Stomach smooth muscle (tissue), 2 donors: ENCODE results near the gene HDAC1.

Experiments
- H3K27ac ChIP-seq: one replicate; pipeline ENCODE4 v1.7.0; 2013; ENCODE audit warnings: mild to moderate bottlenecking, low read length, inconsistent platforms
- H3K27me3 ChIP-seq, 2 donors: one replicate each; pipeline ENCODE4 v1.7.0; 2013; ENCODE audit warnings: low read length in 2 of 2; ENCODE audit not compliant: insufficient read depth in 2 of 2, control insufficient read depth in 1 of 2
- H3K36me3 ChIP-seq, 2 donors: one replicate each; pipeline ENCODE4 v1.7.0; 2013; ENCODE audit warnings: low read length in 2 of 2; ENCODE audit not compliant: control insufficient read depth in 2 of 2, insufficient read depth in 2 of 2
- H3K4me1 ChIP-seq: one replicate; pipeline ENCODE4 v1.7.0; 2013; ENCODE audit warnings: low read length; ENCODE audit not compliant: control insufficient read depth, insufficient read depth
- H3K4me3 ChIP-seq, 2 donors: one replicate each; pipeline ENCODE4 v1.7.0; 2013; ENCODE audit warnings: low read length in 2 of 2
- H3K9ac ChIP-seq, 2 donors: one replicate each; pipeline ENCODE4 v1.7.0; 2013; ENCODE audit warnings: low read length in 2 of 2, mild to moderate bottlenecking in 1 of 2
- H3K9me3 ChIP-seq, 2 donors: one replicate each; pipeline ENCODE4 v1.7.0; 2013; ENCODE audit warnings: low read length in 2 of 2; ENCODE audit not compliant: control insufficient read depth in 2 of 2
- donor health status: healthy.
- donor health status: Pancreatic carcinoma.

The HDAC1 gene

DNA sequence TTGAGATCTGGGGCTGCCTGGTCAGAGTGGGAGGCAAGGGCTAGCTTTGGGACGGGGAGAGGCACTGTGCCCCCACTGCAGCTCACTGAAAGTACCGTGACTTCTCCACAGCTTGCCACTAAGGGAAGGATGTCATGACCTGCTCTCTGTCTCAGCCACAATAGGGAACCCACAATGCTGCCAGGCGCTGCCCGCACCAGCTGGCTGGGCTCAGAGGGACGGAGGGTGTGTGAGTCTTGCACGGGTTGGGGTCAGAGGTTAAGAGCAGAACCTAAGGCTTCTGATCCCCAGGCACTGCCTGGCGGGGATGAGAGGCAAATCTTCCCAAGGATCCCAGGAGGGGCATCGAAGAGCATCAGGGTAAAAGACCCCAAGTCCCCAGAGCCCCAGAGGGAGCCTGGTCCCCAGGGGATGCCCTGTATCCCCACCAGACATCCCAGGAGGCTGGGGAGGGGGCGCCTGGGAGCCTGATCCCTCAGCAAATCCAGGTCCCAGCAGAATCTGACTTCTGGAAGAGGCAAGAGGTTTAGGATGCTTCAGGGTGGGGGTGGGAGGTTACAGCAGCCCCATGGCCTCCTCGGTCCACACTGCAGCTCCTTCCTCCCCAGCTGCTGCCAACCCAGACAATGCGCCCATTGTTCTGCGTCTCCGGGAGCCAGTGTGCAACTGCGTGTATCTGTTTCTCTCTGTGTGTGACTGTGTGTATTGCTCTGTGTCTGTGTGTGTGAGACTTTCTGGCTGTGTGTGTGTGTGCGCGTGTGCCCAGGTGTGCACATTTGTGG, 46.2 kb downstream of the HDAC1 start:
- H3K4me1 ChIP-seq: peaks cover 18% of the 10 kb centered on the region
- H3K27ac ChIP-seq: no peak overlapping the region
- H3K4me3 ChIP-seq: no peak overlapping the region
- no peaks in the 10 kb centered on the region for H3K9me3 ChIP-seq
- H3K9ac ChIP-seq: no peak overlapping the region
- no peaks in the 10 kb centered on the region for H3K27me3 ChIP-seq
- H3K36me3 ChIP-seq: peaks cover 0 to 2% of the 10 kb centered on the region in 2 donors

- no peaks in the 10 kb centered on the region for H3K36me3 ChIP-seq
- H3K9me3 ChIP-seq: no peaks in the 10 kb centered on the region
- no peak overlapping the region for H3K27ac ChIP-seq
- no peaks in the 10 kb centered on the region for H3K27me3 ChIP-seq
- H3K9ac ChIP-seq: no peak overlapping the region
- peaks cover 18% of the 10 kb centered on the region for H3K4me1 ChIP-seq
- H3K4me3 ChIP-seq: no peak overlapping the region
These were observed 46.8 kb downstream of the HDAC1 start for GRCh38 chr1:32338637-32339145.

DNA sequence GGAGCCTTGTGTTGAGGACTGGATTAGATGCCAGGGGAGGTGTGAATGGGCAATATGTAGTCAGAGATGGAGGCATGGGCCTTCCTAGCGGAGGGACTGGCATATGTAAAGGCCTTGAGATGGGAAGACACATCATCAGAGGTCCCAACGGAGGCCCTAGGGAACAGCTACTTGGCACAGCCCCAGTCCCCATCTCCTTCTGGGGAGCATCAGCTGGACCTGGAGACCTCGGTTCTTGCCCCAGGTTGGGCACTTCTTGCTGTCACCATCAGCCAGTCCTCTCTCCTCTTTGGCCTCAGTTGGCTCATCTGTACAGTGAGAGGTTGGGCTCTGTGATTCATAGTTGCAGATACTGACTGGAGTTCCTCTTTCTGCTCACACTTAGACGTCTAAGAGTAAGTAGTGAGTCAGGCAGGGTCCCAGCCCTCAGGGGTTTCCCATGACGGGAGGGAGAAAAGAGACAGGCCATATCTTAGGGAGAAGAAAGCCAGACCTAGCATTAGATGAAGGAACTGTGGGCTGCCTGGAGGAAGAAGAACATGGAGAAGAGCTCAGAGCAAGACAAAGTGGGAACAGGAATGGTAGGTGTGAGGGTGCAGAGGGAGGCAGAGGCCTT, 47.6 kb downstream of the HDAC1 start:
- no peak overlapping the region for H3K27ac ChIP-seq

GRCh38 chr1:32341186-32341757, 49.4 kb downstream of the HDAC1 start:
- H3K9ac ChIP-seq: no peak overlapping the region
- no peaks in the 10 kb centered on the region for H3K36me3 ChIP-seq
- no peaks in the 10 kb centered on the region for H3K9me3 ChIP-seq
- peaks cover 10% of the 10 kb centered on the region for H3K4me1 ChIP-seq
- H3K27ac ChIP-seq: no peak overlapping the region
- H3K4me3 ChIP-seq: no peak overlapping the region
- no peaks in the 10 kb centered on the region for H3K27me3 ChIP-seq

More for the DNA sequence above, 47.6 kb downstream of the HDAC1 start:
- Histone ChIP-seq H3K4me3 (no peak overlapping the region), H3K27me3 (no peaks in the 10 kb centered on the region), H3K9ac (no peak overlapping the region), H3K36me3 (no peaks in the 10 kb centered on the region), H3K9me3 (no peaks in the 10 kb centered on the region), H3K4me1 (peaks cover 18% of the 10 kb centered on the region)

- Histone ChIP-seq H3K27ac (no peak overlapping the region), H3K4me1 (peaks cover 6% of the 10 kb centered on the region), H3K27me3 (no peaks in the 10 kb centered on the region), H3K9ac (no peak overlapping the region), H3K4me3 (no peak overlapping the region), H3K9me3 (no peaks in the 10 kb centered on the region), H3K36me3 (no peaks in the 10 kb centered on the region)
These were observed 50.1 kb downstream of the HDAC1 start for GRCh38 chr1:32341971-32342370.

DNA sequence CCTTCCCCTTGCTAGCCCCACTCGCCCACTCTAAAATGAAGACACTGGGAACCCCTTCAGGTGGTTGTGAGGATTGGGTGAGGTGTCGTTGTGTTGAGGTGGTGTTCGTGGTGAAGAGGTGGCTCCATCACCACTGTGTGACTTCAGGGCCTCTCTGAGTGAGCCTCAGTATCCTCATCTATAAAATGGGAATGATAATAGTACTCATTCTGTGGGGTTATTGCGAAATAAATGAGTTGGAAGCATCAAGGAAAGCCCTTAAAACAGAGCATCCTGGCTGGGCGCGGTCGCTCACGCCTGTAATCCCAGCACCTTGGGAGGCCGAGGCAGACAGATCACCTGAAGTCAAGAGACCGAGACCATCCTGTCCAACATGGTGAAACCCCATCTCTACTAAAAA, 50.8 kb downstream of the HDAC1 start:
- Histone ChIP-seq H3K36me3 (no peaks in the 10 kb centered on the region), H3K9ac (no peak overlapping the region), H3K27me3 (no peaks in the 10 kb centered on the region), H3K4me1 (peaks cover 3% of the 10 kb centered on the region), H3K9me3 (no peaks in the 10 kb centered on the region), H3K27ac (no peak overlapping the region), H3K4me3 (no peak overlapping the region)

DNA sequence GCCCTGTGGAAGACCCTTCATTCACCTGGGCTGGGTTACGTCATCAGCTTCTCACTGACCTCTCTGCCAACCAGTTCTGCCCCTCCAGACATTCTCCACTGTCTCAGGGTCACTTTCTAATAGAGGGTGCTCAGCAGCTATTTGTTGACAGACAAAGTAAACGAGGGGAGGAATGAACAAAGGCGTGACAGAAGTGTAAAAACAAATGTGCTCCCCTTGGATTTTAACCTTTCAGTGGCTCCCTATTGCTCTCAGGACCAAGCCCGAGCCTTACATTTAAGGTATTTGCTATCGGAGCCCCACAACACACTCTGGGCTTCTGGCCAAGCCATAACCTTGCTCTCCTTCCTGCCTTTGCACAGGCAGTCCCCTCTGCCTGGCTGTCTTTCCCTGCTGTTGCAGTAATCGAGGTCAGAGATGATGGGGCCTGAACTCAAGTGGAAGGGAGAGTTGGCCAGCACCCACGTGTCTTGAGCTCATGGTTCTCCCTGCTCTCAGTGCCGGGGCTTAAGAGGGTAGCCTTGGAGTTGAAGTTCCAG, 53.5 kb downstream of the HDAC1 start:
- no peak overlapping the region for H3K4me3 ChIP-seq
- H3K4me1 ChIP-seq: no peaks in the 10 kb centered on the region
- H3K36me3 ChIP-seq: no peaks in the 10 kb centered on the region
- H3K27ac ChIP-seq: no peak overlapping the region
- H3K27me3 ChIP-seq: no peaks in the 10 kb centered on the region
- no peak overlapping the region for H3K9ac ChIP-seq
- H3K9me3 ChIP-seq: no peaks in the 10 kb centered on the region

GRCh38 chr1:32346532-32347157, 54.8 kb downstream of the HDAC1 start:
- H3K4me1 ChIP-seq: peaks cover 5% of the 10 kb centered on the region
- no peaks in the 10 kb centered on the region for H3K9me3 ChIP-seq
- no peaks in the 10 kb centered on the region for H3K36me3 ChIP-seq
- no peak overlapping the region for H3K9ac ChIP-seq
- H3K27me3 ChIP-seq: no peaks in the 10 kb centered on the region
- no peak overlapping the region for H3K4me3 ChIP-seq
- H3K27ac ChIP-seq: no peak overlapping the region

- H3K4me1 ChIP-seq: peaks cover 28% of the 10 kb centered on the region
- no peaks in the 10 kb centered on the region for H3K36me3 ChIP-seq
These were observed 57.4 kb downstream of the HDAC1 start for GRCh38 chr1:32349211-32349708.

GRCh38 chr1:32350785-32351398, 59.0 kb downstream of the HDAC1 start:
- Histone ChIP-seq H3K4me1 (peaks cover 29% of the 10 kb centered on the region), H3K9ac (peak overlapping the region; percentile 51 to 86), H3K27me3 (no peaks in the 10 kb centered on the region), H3K36me3 (no peaks in the 10 kb centered on the region), H3K9me3 (no peaks in the 10 kb centered on the region), H3K27ac (peak overlapping the region; percentile 37), H3K4me3 (peak overlapping the region; percentile 65 to 81)

More at GRCh38 chr1:32349211-32349708, 57.4 kb downstream of the HDAC1 start:
- H3K27me3 ChIP-seq: no peaks in the 10 kb centered on the region
- no peak overlapping the region for H3K9ac ChIP-seq
- no peak overlapping the region for H3K27ac ChIP-seq
- no peaks in the 10 kb centered on the region for H3K9me3 ChIP-seq
- no peak overlapping the region for H3K4me3 ChIP-seq
